MCF 10A (cell line): ENCODE measurements around the gene RNU7-1. TPM values are rescaled to one million over a fixed set of nuclear protein-coding genes. Genes with fewer than 3 reads are reported as not detected.

Experiments
- BruUV-seq: library from RNA; stranded (reverse); fragments of 400-500 nt; replicated peaks from 2 replicates; lab custom pipeline; 2021; lab: Mats Ljungman, UMichigan
- CTCF ChIA-PET: fragments of 300-600 bp; sonication (Branson Sonifier 250); formaldehyde crosslinking; extraction: SDS; loops from one replicate; lab custom pipeline; 2021; ENCODE audit warnings: antibody characterized with exemption, inconsistent platforms; lab: Yijun Ruan, JAX
- POLR2A ChIA-PET: fragments of 300-600, 350-650 bp; sonication (Branson Sonifier 250); formaldehyde crosslinking; extraction: SDS; loops from one replicate; lab custom pipeline; 2020; ENCODE audit warnings: antibody characterized with exemption, inconsistent platforms; lab: Yijun Ruan, JAX
- DNase-seq: peaks from one replicate; pipeline ENCODE4 v3.0.0-alpha.2; 2018; ENCODE audit not compliant: unreplicated experiment
- H3K27ac Mint-ChIP-seq: one replicate; pipeline ENCODE4 v1.8.0; 2022; ENCODE audit warnings: mild to moderate bottlenecking, low read depth, mixed read lengths; ENCODE audit not compliant: unreplicated experiment
- H3K27me3 Mint-ChIP-seq: one replicate; pipeline ENCODE4 v1.8.0; 2022; ENCODE audit warnings: mixed read lengths; ENCODE audit not compliant: insufficient read depth, unreplicated experiment
- H3K36me3 Mint-ChIP-seq: one replicate; pipeline ENCODE4 v1.8.0; 2022; ENCODE audit warnings: mild to moderate bottlenecking, moderate library complexity, mixed read lengths; ENCODE audit not compliant: insufficient read depth, unreplicated experiment
- H3K4me1 Mint-ChIP-seq: one replicate; pipeline ENCODE4 v1.8.0; 2022; ENCODE audit warnings: mixed read lengths; ENCODE audit not compliant: insufficient read depth, unreplicated experiment
- H3K4me3 Mint-ChIP-seq: one replicate; pipeline ENCODE4 v1.8.0; 2022; ENCODE audit warnings: mild to moderate bottlenecking, moderate library complexity, mixed read lengths; ENCODE audit not compliant: unreplicated experiment
- H3K9me3 Mint-ChIP-seq: one replicate; pipeline ENCODE4 v1.8.0; 2022; ENCODE audit warnings: mixed read lengths; ENCODE audit not compliant: unreplicated experiment
- CTCF ChIP-seq: fragments of 200-600 bp; IDR thresholded peaks from one replicate; pipeline ENCODE4 v1.8.0; 2022; ENCODE audit warnings: antibody characterized with exemption, mild to moderate bottlenecking; ENCODE audit not compliant: unreplicated experiment
- intact Hi-C: fragments of 100-400 bp; cut with micrococcal nuclease; formaldehyde crosslinking; loops from 2 replicates; pipeline ENCODE4 v1.14.1; 2022
- total RNA-seq: library from RNA; stranded (reverse); gene quantifications from 2 replicates; pipeline ENCODE4 v1.2.3, GENCODE V29; 2022

RNU7-1 gene
- total RNA-seq, 1 experiment from 2014 or later: not detected

GRCh38 chr12:6912164-6912935 is 31.3 kb upstream of the RNU7-1 start:
- ChIA-PET CTCF (interaction anchor here (0.6 to 2.5 kb wide), 4 partner anchors 9 to 996 kb away, joined by 3 to 16 read pairs (median 7); no protein-coding TSS in a partner anchor), POLR2A (interaction anchor here (0.5 to 1.4 kb wide), 6 partner anchors 10 to 61 kb away, joined by 3 to 4 read pairs (median 3); partner anchors contain the start of genes C12orf57, CDCA3, RNU7-1 and SPSB2)
- BruUV-seq: no TSS peak
- no peak overlapping the region for H3K27ac Mint-ChIP-seq
- H3K36me3 Mint-ChIP-seq: no peaks in the 10 kb centered on the region
- H3K4me3 Mint-ChIP-seq: no peak overlapping the region
- no peak for DNase-seq
- no peaks in the 10 kb centered on the region for H3K9me3 Mint-ChIP-seq
- no peak for TF ChIP-seq CTCF
- H3K27me3 Mint-ChIP-seq: peaks cover 11% of the 10 kb centered on the region
- peaks cover 8% of the 10 kb centered on the region for H3K4me1 Mint-ChIP-seq
- intact Hi-C loops: no loop called here

GRCh38 chr12:6914246-6914946 is 29.2 kb upstream of the RNU7-1 start, which contains the start of gene ENO2:
Gene ENO2, plus strand, starts transcription at chr12:6914580. Its CDS starts 1,253 bp downstream, at chr12:6915833.
- POLR2A ChIA-PET: interaction anchor here (0.6 to 1.2 kb wide), 3 partner anchors 12 to 23 kb away, joined by 3 read pairs; no protein-coding TSS in a partner anchor

GRCh38 chr12:6914947-6915788 is 28.4 kb upstream of the RNU7-1 start:
- no peak overlapping the region for H3K27ac Mint-ChIP-seq
- POLR2A ChIA-PET: interaction anchor here (0.6 to 1.1 kb wide), 2 partner anchors 11 to 24 kb away, joined by 3 read pairs; no protein-coding TSS in a partner anchor

More at GRCh38 chr12:6914246-6914946, 29.2 kb upstream of the RNU7-1 start, which contains the start of gene ENO2:
- CTCF ChIA-PET: no interaction called here
- peak within 1 kb of the TSS; percentile 79 for H3K4me3 Mint-ChIP-seq
- H3K9me3 Mint-ChIP-seq: no peaks in the 10 kb centered on the region
- BruUV-seq: no TSS peak
- H3K36me3 Mint-ChIP-seq: no peaks in the 10 kb centered on the region
- H3K27me3 Mint-ChIP-seq: peaks cover 11% of the 10 kb centered on the region
- no peak for TF ChIP-seq CTCF
- intact Hi-C loops: no loop called here
- H3K4me1 Mint-ChIP-seq: peaks cover 9% of the 10 kb centered on the region
- no peak within 1 kb of the TSS for H3K27ac Mint-ChIP-seq
- DNase-seq: peak; percentile 47

More at GRCh38 chr12:6914947-6915788, 28.4 kb upstream of the RNU7-1 start:
- Mint-ChIP-seq H3K36me3 (no peaks in the 10 kb centered on the region), H3K27me3 (peaks cover 11% of the 10 kb centered on the region), H3K4me3 (peak overlapping the region; percentile 79), H3K9me3 (no peaks in the 10 kb centered on the region), H3K4me1 (peaks cover 13% of the 10 kb centered on the region)
- CTCF ChIA-PET: no interaction called here
- intact Hi-C loops: no loop called here
- DNase-seq: no peak
- no peak for TF ChIP-seq CTCF
- no TSS peak for BruUV-seq
